ENCODE results near the gene BMP15.

Gene BMP15

GRCh38 chrX:50910685-50911176, at the start of gene BMP15:
BMP15 (plus strand) TSS chrX:50910735; CDS start chrX:50910784, 49 bp downstream.
- no peak within 1 kb of the TSS for H3K4me3 Mint-ChIP-seq
- no peak within 1 kb of the TSS for H3K27ac Mint-ChIP-seq
- no peaks in the 10 kb centered on the region for H3K36me3 Mint-ChIP-seq
- ATAC-seq (no peak), DNase-seq (ENCODE audit: low spot score in 2 of 2) (no peak)
- no peaks in the 10 kb centered on the region for H3K4me1 Mint-ChIP-seq
- no peaks in the 10 kb centered on the region for H3K9me3 Mint-ChIP-seq

GRCh38 chrX:50863471-50863870, 47.1 kb upstream of the BMP15 start:
- ATAC-seq (no peak), DNase-seq (ENCODE audit: low spot score in 2 of 2) (no peak)
- no peak overlapping the region for H3K27ac Mint-ChIP-seq
- no peak overlapping the region for H3K4me3 Mint-ChIP-seq
- H3K36me3 Mint-ChIP-seq = no peaks in the 10 kb centered on the region
- no peaks in the 10 kb centered on the region for H3K4me1 Mint-ChIP-seq
- H3K9me3 Mint-ChIP-seq = no peaks in the 10 kb centered on the region

- Mint-ChIP-seq H3K4me1 (no peaks in the 10 kb centered on the region), H3K27ac (no peak overlapping the region), H3K9me3 (no peaks in the 10 kb centered on the region), H3K4me3 (no peak overlapping the region), H3K36me3 (no peaks in the 10 kb centered on the region)
- DNase-seq (ENCODE audit: low spot score in 2 of 2) (no peak), ATAC-seq (no peak)
These were observed 45.2 kb upstream of the BMP15 start for GRCh38 chrX:50865311-50865710.

- ATAC-seq = no peak
- Mint-ChIP-seq H3K4me3 (no peak overlapping the region), H3K9me3 (no peaks in the 10 kb centered on the region), H3K36me3 (no peaks in the 10 kb centered on the region), H3K27ac (no peak overlapping the region), H3K4me1 (no peaks in the 10 kb centered on the region)
- DNase-seq (ENCODE audit: low spot score in 2 of 2) = no peak
These were observed 38.5 kb upstream of the BMP15 start for GRCh38 chrX:50871922-50872453.

GRCh38 chrX:50874876-50875275, 35.7 kb upstream of the BMP15 start:
- ATAC-seq (no peak), DNase-seq (ENCODE audit: low spot score in 2 of 2) (no peak)
- Mint-ChIP-seq H3K27ac (no peak overlapping the region), H3K36me3 (no peaks in the 10 kb centered on the region), H3K9me3 (no peaks in the 10 kb centered on the region), H3K4me1 (no peaks in the 10 kb centered on the region), H3K4me3 (no peak overlapping the region)

- DNase-seq (ENCODE audit: low spot score in 2 of 2) (no peak), ATAC-seq (no peak)
- Mint-ChIP-seq H3K27ac (no peak overlapping the region), H3K9me3 (no peaks in the 10 kb centered on the region), H3K36me3 (no peaks in the 10 kb centered on the region), H3K4me3 (no peak overlapping the region), H3K4me1 (no peaks in the 10 kb centered on the region)
These were observed 34.0 kb upstream of the BMP15 start for GRCh38 chrX:50876551-50876950.

- no peaks in the 10 kb centered on the region for H3K4me1 Mint-ChIP-seq
- H3K36me3 Mint-ChIP-seq = no peaks in the 10 kb centered on the region
- no peak overlapping the region for H3K4me3 Mint-ChIP-seq
- no peak for ATAC-seq
- no peak overlapping the region for H3K27ac Mint-ChIP-seq
- DNase-seq (ENCODE audit: low spot score in 2 of 2) = no peak
- no peaks in the 10 kb centered on the region for H3K9me3 Mint-ChIP-seq
These were observed 33.2 kb upstream of the BMP15 start for GRCh38 chrX:50877310-50877709.

GRCh38 chrX:50881028-50881427, 29.5 kb upstream of the BMP15 start:
- Mint-ChIP-seq H3K4me3 (no peak overlapping the region), H3K9me3 (no peaks in the 10 kb centered on the region), H3K36me3 (no peaks in the 10 kb centered on the region), H3K4me1 (no peaks in the 10 kb centered on the region), H3K27ac (no peak overlapping the region)
- ATAC-seq (no peak), DNase-seq (ENCODE audit: low spot score in 2 of 2) (no peak)

- DNase-seq (ENCODE audit: low spot score in 2 of 2) = no peak
- Mint-ChIP-seq H3K4me1 (no peaks in the 10 kb centered on the region), H3K9me3 (no peaks in the 10 kb centered on the region), H3K27ac (no peak overlapping the region), H3K4me3 (no peak overlapping the region), H3K36me3 (no peaks in the 10 kb centered on the region)
- ATAC-seq = no peak
These were observed 21.7 kb upstream of the BMP15 start for GRCh38 chrX:50888884-50889283.

GRCh38 chrX:50889582-50889981, 21.0 kb upstream of the BMP15 start:
- no peaks in the 10 kb centered on the region for H3K4me1 Mint-ChIP-seq
- DNase-seq (ENCODE audit: low spot score in 2 of 2) (no peak), ATAC-seq (no peak)
- no peaks in the 10 kb centered on the region for H3K36me3 Mint-ChIP-seq
- H3K9me3 Mint-ChIP-seq = no peaks in the 10 kb centered on the region
- H3K27ac Mint-ChIP-seq = no peak overlapping the region
- no peak overlapping the region for H3K4me3 Mint-ChIP-seq

GRCh38 chrX:50893047-50893446, 17.5 kb upstream of the BMP15 start:
- H3K27ac Mint-ChIP-seq = no peak overlapping the region
- H3K9me3 Mint-ChIP-seq = no peaks in the 10 kb centered on the region
- H3K4me1 Mint-ChIP-seq = no peaks in the 10 kb centered on the region
- H3K4me3 Mint-ChIP-seq = no peak overlapping the region
- no peaks in the 10 kb centered on the region for H3K36me3 Mint-ChIP-seq
- no peak for ATAC-seq
- DNase-seq (ENCODE audit: low spot score in 2 of 2) = no peak

GRCh38 chrX:50893466-50893865, 17.1 kb upstream of the BMP15 start:
- H3K27ac Mint-ChIP-seq = no peak overlapping the region
- DNase-seq (ENCODE audit: low spot score in 2 of 2) = no peak
- H3K9me3 Mint-ChIP-seq = no peaks in the 10 kb centered on the region
- H3K4me1 Mint-ChIP-seq = no peaks in the 10 kb centered on the region
- ATAC-seq = no peak
- H3K36me3 Mint-ChIP-seq = no peaks in the 10 kb centered on the region
- no peak overlapping the region for H3K4me3 Mint-ChIP-seq

- no peak for ATAC-seq
- Mint-ChIP-seq H3K4me1 (no peaks in the 10 kb centered on the region), H3K4me3 (no peak overlapping the region), H3K36me3 (no peaks in the 10 kb centered on the region), H3K27ac (no peak overlapping the region), H3K9me3 (no peaks in the 10 kb centered on the region)
- DNase-seq (ENCODE audit: low spot score in 2 of 2) = no peak
These were observed 5.2 kb upstream of the BMP15 start for GRCh38 chrX:50905334-50905733.

GRCh38 chrX:50913520-50913919, 3.0 kb downstream of the BMP15 start:
- DNase-seq (ENCODE audit: low spot score in 2 of 2) (no peak), ATAC-seq (no peak)
- no peaks in the 10 kb centered on the region for H3K36me3 Mint-ChIP-seq
- no peaks in the 10 kb centered on the region for H3K9me3 Mint-ChIP-seq
- H3K4me3 Mint-ChIP-seq = no peak overlapping the region
- H3K27ac Mint-ChIP-seq = no peak overlapping the region
- no peaks in the 10 kb centered on the region for H3K4me1 Mint-ChIP-seq

GRCh38 chrX:50920132-50920531, 9.6 kb downstream of the BMP15 start:
- H3K36me3 Mint-ChIP-seq = no peaks in the 10 kb centered on the region
- no peak for DNase-seq (ENCODE audit: low spot score in 2 of 2)
- H3K4me1 Mint-ChIP-seq = no peaks in the 10 kb centered on the region

GRCh38 chrX:50927127-50927526, 16.6 kb downstream of the BMP15 start:
- Mint-ChIP-seq H3K36me3 (no peaks in the 10 kb centered on the region), H3K4me3 (no peak overlapping the region)
- ATAC-seq = no peak

More at GRCh38 chrX:50920132-50920531, 9.6 kb downstream of the BMP15 start:
- H3K4me3 Mint-ChIP-seq = no peak overlapping the region
- ATAC-seq = no peak
- no peaks in the 10 kb centered on the region for H3K9me3 Mint-ChIP-seq
- no peak overlapping the region for H3K27ac Mint-ChIP-seq

GRCh38 chrX:50941638-50942037, 31.1 kb downstream of the BMP15 start:
- H3K36me3 Mint-ChIP-seq = no peaks in the 10 kb centered on the region
- H3K9me3 Mint-ChIP-seq = no peaks in the 10 kb centered on the region
- DNase-seq (ENCODE audit: low spot score in 2 of 2) (no peak), ATAC-seq (no peak)
- no peak overlapping the region for H3K4me3 Mint-ChIP-seq
- H3K27ac Mint-ChIP-seq = no peak overlapping the region
- H3K4me1 Mint-ChIP-seq = no peaks in the 10 kb centered on the region

More at GRCh38 chrX:50927127-50927526, 16.6 kb downstream of the BMP15 start:
- DNase-seq (ENCODE audit: low spot score in 2 of 2) = no peak
- Mint-ChIP-seq H3K9me3 (no peaks in the 10 kb centered on the region), H3K27ac (no peak overlapping the region), H3K4me1 (no peaks in the 10 kb centered on the region)
